Smooth muscle cell (in vitro differentiated cells): ENCODE data around the gene CFAP47. TPM values are rescaled to one million over a fixed set of nuclear protein-coding genes. Genes with fewer than 3 reads are reported as not detected.
"Not testable (repeated sequence)": the region's sequence is repeated elsewhere in the genome, so short reads cannot be mapped to it uniquely, and the experiment has no call there.

Experiments used
- DNase-seq: peaks from one replicate; lab custom pipeline; 2025; ENCODE audit not compliant: unreplicated experiment; lab: John Stamatoyannopoulos, UW
- H2AFZ ChIP-seq: fragments of 200-600 bp; sonication (generic); 2 replicates; pipeline ENCODE4 v1.6.0; 2016; ENCODE audit warnings: antibody characterized with exemption, low read depth, mild to moderate bottlenecking
- H3F3A ChIP-seq: fragments of 200-600 bp; sonication (generic); 2 replicates; pipeline ENCODE4 v1.6.0; 2017; ENCODE audit warnings: antibody characterized with exemption, low read depth
- H3K27ac ChIP-seq: fragments of 200-600 bp; sonication (generic); 2 replicates; pipeline ENCODE4 v1.5.1; 2016; ENCODE audit warnings: low read depth, mild to moderate bottlenecking
- H3K27me3 ChIP-seq: fragments of 200-600 bp; sonication (generic); 2 replicates; pipeline ENCODE4 v1.6.1; 2016; ENCODE audit warnings: low read depth, mild to moderate bottlenecking
- H3K36me3 ChIP-seq: fragments of 200-600 bp; sonication (generic); 2 replicates; pipeline ENCODE4 v1.5.1; 2016; ENCODE audit warnings: low read depth
- H3K4me1 ChIP-seq: fragments of 200-600 bp; sonication (generic); 2 replicates; pipeline ENCODE4 v1.5.1; 2016; ENCODE audit warnings: low read depth
- H3K4me2 ChIP-seq: fragments of 200-600 bp; sonication (generic); 2 replicates; pipeline ENCODE4 v1.6.0; 2016; ENCODE audit warnings: mild to moderate bottlenecking
- H3K4me3 ChIP-seq: fragments of 200-600 bp; sonication (generic); 2 replicates; pipeline ENCODE4 v1.5.1; 2016; ENCODE audit warnings: mild to moderate bottlenecking
- H3K79me2 ChIP-seq: fragments of 200-600 bp; sonication (generic); 2 replicates; pipeline ENCODE4 v1.6.0; 2016; ENCODE audit warnings: low read depth, mild to moderate bottlenecking
- H3K9ac ChIP-seq: fragments of 200-600 bp; sonication (generic); 2 replicates; pipeline ENCODE4 v1.6.0; 2016; ENCODE audit warnings: low read depth
- H3K9me3 ChIP-seq: fragments of 200-600 bp; sonication (generic); replicated peaks from 2 replicates; pipeline ENCODE4 v1.5.1; 2016; ENCODE audit warnings: low read depth
- H4K20me1 ChIP-seq: fragments of 200-600 bp; sonication (generic); 2 replicates; pipeline ENCODE4 v1.6.0; 2016; ENCODE audit warnings: low read depth
- WGBS: methylation state at CpG from one replicate; pipeline ENCODE4 v1.1.7; 2016; ENCODE audit warnings: low lambda C conversion rate; 5-methylcytosine and 5-hydroxymethylcytosine counted together
- polyA plus RNA-seq: library from polyadenylated mRNA; unstranded; fragments of >200 nt; fragmentation: Nextera tagmentation; extraction: Ambion mirVana; gene quantifications from 2 replicates; pipeline ENCODE4 v1.2.1, GENCODE V29; 2016
- total RNA-seq: library from RNA; depleted of rRNA; stranded (reverse); fragments of >200 nt; gene quantifications from 2 replicates; pipeline ENCODE4 v1.2.3, GENCODE V29; 2014
- TF ChIP-seq, protein P1 (sequence below): fragments of 200-600 bp; sonication (generic); IDR thresholded peaks from 2 replicates; pipeline ENCODE4 v1.5.1; 2017; ENCODE audit warnings: borderline replicate concordance, mild to moderate bottlenecking, antibody characterized with exemption; ENCODE audit not compliant: insufficient read depth, poor library complexity, severe bottlenecking

Gene CFAP47
- total and polyA plus RNA-seq, 2 experiments from 2014 or later: 0.04 to 0.22 TPM

DNA sequence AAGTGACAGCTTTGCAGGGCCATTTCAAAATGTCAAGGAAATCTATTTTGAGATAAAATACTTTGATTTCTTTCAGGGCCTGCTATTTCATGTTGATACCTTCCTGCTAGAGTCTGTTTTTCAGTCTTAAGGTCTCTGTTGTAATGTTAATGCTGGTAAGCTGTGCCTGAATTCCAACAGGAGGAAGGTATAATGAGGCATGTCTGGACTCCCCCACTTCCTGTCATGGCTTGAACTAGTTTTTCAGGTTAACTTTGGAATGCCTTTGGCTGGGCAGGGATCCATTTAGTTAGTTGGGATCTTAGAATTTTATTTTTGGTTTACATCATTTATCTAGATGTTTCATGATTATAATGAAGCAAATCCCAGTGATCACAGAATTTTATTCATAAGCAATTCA is 279.0 kb downstream of the CFAP47 start:
- no peaks in the 10 kb centered on the region for H3K9me3 ChIP-seq

DNA sequence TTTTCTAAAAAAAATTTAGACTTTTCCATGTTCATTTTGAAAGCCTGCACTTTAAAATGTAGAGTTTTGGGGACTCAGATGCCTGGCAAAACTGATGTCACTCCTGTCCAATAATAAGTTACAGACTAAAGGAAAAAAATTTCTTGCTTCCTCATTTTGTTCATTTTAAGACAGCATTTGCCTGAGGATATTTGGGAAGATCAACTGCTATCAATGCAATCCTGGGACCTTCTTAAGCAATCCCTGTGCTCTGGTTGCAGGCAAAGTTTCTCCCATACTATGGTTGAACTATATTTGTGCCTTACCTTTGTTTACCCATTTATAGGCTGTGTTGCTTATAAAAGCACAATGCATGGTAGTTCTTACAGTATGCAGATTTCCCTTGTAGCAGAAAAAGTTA is 280.4 kb downstream of the CFAP47 start:
- TF ChIP-seq, protein P1, sequence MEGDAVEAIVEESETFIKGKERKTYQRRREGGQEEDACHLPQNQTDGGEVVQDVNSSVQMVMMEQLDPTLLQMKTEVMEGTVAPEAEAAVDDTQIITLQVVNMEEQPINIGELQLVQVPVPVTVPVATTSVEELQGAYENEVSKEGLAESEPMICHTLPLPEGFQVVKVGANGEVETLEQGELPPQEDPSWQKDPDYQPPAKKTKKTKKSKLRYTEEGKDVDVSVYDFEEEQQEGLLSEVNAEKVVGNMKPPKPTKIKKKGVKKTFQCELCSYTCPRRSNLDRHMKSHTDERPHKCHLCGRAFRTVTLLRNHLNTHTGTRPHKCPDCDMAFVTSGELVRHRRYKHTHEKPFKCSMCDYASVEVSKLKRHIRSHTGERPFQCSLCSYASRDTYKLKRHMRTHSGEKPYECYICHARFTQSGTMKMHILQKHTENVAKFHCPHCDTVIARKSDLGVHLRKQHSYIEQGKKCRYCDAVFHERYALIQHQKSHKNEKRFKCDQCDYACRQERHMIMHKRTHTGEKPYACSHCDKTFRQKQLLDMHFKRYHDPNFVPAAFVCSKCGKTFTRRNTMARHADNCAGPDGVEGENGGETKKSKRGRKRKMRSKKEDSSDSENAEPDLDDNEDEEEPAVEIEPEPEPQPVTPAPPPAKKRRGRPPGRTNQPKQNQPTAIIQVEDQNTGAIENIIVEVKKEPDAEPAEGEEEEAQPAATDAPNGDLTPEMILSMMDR: no peak
- no peaks in the 10 kb centered on the region for H4K20me1 ChIP-seq
- H3K27ac ChIP-seq: no peak overlapping the region
- no peaks in the 10 kb centered on the region for H3K36me3 ChIP-seq
- no peaks in the 10 kb centered on the region for H3K27me3 ChIP-seq
- H3K4me2 ChIP-seq: no peak overlapping the region
- H3K9ac ChIP-seq: no peak overlapping the region
- no peak overlapping the region for H2AFZ ChIP-seq
- no peaks in the 10 kb centered on the region for H3F3A ChIP-seq
- H3K4me3 ChIP-seq: no peak overlapping the region
- DNase-seq: no peak
- no peaks in the 10 kb centered on the region for H3K4me1 ChIP-seq
- H3K9me3 ChIP-seq: no peaks in the 10 kb centered on the region
- H3K79me2 ChIP-seq: no peaks in the 10 kb centered on the region

More for the DNA sequence above, 279.0 kb downstream of the CFAP47 start:
- H4K20me1 ChIP-seq: no peaks in the 10 kb centered on the region
- H3K9ac ChIP-seq: no peak overlapping the region
- H3K36me3 ChIP-seq: no peaks in the 10 kb centered on the region
- DNase-seq: no peak
- H3K4me3 ChIP-seq: no peak overlapping the region
- H3K79me2 ChIP-seq: no peaks in the 10 kb centered on the region
- H3K27ac ChIP-seq: no peak overlapping the region
- H3K4me1 ChIP-seq: no peaks in the 10 kb centered on the region
- no peaks in the 10 kb centered on the region for H3K27me3 ChIP-seq
- H2AFZ ChIP-seq: no peak overlapping the region
- H3K4me2 ChIP-seq: no peak overlapping the region
- TF ChIP-seq, protein P1: no peak
- H3F3A ChIP-seq: no peaks in the 10 kb centered on the region

DNA sequence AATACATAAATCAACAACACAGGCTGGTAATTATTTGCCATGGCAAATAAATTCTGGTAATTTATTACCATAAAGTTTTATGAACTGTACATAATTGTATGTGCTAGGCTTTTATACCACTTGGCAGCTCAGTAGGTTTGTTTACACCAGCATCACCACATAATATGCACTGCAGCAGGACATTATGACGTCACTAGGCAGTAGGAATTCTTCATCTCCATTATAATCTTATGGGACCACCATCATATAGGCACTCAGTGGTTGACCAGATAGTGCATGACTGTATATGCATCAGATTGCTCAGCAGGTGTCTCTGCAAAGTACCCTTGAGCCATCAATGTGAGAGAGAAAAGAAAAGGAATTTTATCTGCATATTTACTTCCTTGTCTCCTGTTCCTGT is 295.4 kb downstream of the CFAP47 start:
- Histone ChIP-seq H3K4me3 (no peak overlapping the region), H3K27ac (no peak overlapping the region), H3K4me1 (no peaks in the 10 kb centered on the region), H3K79me2 (no peaks in the 10 kb centered on the region), H3K9me3 (no peaks in the 10 kb centered on the region), H4K20me1 (no peaks in the 10 kb centered on the region), H3F3A (no peaks in the 10 kb centered on the region), H3K27me3 (no peaks in the 10 kb centered on the region), H2AFZ (no peak overlapping the region), H3K9ac (no peak overlapping the region), H3K4me2 (no peak overlapping the region), H3K36me3 (no peaks in the 10 kb centered on the region)
- no peak for DNase-seq
- TF ChIP-seq, protein P1: no peak
- WGBS: 54% methylated on average over 1 of the region's 1 CpG

DNA sequence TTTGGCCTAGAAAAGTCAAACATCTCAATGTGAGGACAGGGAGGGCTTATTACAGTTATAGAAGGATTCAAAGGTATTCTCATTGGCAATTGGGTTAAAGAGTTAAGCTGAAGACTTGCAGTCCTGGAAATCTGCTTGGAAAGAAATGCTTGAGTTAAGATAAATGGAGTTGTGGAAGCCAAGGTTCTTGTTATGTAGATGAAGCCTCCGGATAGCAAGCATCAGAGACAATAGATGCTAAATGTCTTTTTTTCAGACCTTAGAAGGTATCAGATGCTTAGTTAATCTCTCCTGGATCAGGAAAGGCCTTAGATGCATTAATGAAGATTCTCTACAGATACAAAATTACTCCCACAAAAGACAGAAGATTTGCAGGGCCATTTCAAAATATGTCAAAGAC is 299.3 kb downstream of the CFAP47 start:
- Histone ChIP-seq H3K36me3 (no peaks in the 10 kb centered on the region), H4K20me1 (no peaks in the 10 kb centered on the region), H2AFZ (no peak overlapping the region), H3F3A (no peaks in the 10 kb centered on the region), H3K79me2 (no peaks in the 10 kb centered on the region), H3K9me3 (no peaks in the 10 kb centered on the region), H3K4me2 (no peak overlapping the region), H3K4me3 (no peak overlapping the region), H3K27me3 (no peaks in the 10 kb centered on the region), H3K9ac (no peak overlapping the region), H3K4me1 (no peaks in the 10 kb centered on the region), H3K27ac (no peak overlapping the region)
- 52% methylated on average over 1 of the region's 1 CpG for WGBS
- no peak for DNase-seq
- TF ChIP-seq, protein P1: no peak

DNA sequence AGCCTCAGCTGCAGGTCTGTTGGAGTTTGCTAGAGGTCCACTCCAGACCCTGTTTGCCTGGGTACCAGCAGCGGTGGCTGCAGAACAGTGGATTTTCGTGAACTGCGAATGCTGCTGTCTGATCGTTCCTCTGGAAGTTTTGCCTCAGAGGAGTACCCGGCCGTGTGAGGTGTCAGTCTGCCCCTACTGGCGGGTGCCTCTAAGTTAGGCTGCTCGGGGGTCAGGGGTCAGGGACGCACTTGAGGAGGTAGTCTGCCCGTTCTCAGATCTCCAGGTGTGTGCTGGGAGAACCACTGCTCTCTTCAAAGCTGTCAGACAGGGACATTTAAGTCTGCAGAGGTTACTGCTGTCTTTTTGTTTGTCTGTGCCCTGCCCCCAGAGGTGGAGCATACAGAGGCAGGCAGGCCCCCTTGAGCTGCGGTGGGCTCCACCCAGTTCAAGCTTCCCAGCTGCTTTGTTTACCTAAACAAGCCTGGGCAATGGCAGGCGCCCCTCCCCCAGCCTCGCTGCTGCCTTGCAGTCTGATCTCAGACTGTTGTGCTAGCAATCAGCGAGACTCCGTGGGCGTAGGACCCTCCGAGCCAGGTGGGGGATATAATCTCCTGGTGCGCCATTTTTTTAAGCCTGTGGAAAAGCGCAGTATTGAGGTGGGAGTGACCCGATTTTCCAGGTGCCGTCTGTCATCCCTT is 315.4 kb downstream of the CFAP47 start:
- H3K36me3 ChIP-seq, H3K27ac ChIP-seq, H4K20me1 ChIP-seq, H2AFZ ChIP-seq, H3K4me2 ChIP-seq, H3K4me3 ChIP-seq, H3K9ac ChIP-seq, H3F3A ChIP-seq, H3K4me1 ChIP-seq, DNase-seq, H3K9me3 ChIP-seq, H3K79me2 ChIP-seq, H3K27me3 ChIP-seq: not testable (repeated sequence)
- 85% methylated on average over 21 of the region's 21 CpGs for whole genome bisulfite sequencing
